NCI-H2196 treated with DMSO at 0.1 percent for 48 hours (cell line): ENCODE results near the gene OR1J1.
A peak's percentile ranks its signal among the peaks of the same experiment; 100 is the strongest.

ENCODE experiments used
- DNase-seq: peaks from one replicate; lab custom pipeline; 2025; ENCODE audit not compliant: unreplicated experiment; lab: John Stamatoyannopoulos, UW

OR1J1 gene, protein sequence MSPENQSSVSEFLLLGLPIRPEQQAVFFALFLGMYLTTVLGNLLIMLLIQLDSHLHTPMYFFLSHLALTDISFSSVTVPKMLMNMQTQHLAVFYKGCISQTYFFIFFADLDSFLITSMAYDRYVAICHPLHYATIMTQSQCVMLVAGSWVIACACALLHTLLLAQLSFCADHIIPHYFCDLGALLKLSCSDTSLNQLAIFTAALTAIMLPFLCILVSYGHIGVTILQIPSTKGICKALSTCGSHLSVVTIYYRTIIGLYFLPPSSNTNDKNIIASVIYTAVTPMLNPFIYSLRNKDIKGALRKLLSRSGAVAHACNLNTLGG

GRCh38 chr9:122477826-122478225, at the start of gene OR1J1:
TSS of gene OR1J1 (minus strand) at chr9:122477926. CDS start at chr9:122477926, 0 bp downstream.
- no peak for DNase-seq

- no peak for DNase-seq
Measured at GRCh38 chr9:122527193-122527592, 49.5 kb upstream of the OR1J1 start, which contains the start of gene OR1N1. TSS of gene OR1N1 (minus strand) at chr9:122527293. CDS start at chr9:122527293, 0 bp downstream.

DNA sequence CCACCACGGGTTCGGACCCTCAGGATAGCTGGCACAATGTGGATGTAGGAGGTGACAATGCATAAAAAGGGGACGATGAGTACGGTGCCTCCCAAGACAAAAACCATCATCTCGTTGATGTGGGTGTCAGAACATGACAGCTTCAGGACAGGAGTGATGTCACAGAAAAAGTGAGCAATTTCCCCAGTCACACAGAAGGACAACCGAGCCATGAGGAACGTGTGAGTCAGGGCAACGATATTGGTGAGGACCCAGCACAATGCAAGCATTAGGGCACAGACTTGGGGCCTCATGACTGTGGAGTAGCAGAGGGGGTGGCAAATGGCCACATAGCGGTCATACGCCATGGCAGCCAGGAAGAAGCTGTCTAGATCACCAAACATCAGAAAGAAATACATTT, 48.9 kb upstream of the OR1J1 start:
- DNase-seq: no peak

GRCh38 chr9:122519376-122519775, 41.6 kb upstream of the OR1J1 start:
- DNase-seq: no peak

DNA sequence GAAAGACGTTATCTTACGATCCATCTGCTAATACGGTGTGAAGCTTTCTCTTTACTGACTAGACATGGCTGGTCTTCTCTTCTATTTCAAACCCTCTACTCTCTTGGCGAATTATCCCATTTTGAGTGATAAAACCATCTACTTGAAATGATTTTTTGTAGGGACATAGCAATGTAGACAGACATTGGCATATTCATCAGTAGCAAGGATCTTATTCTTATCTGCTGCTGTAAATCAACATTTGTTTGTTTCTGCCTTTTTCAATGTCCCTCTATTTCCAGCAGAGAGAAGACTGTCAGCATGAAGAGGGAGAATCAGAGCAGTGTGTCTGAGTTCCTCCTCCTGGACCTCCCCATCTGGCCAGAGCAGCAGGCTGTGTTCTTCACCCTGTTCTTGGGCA, 41.1 kb upstream of the OR1J1 start, which contains the start of gene OR1J4:
TSS of gene OR1J4 (plus strand) at position 301 of the 400 bp plus-strand sequence. CDS start at position 301, 0 bp downstream.
- DNase-seq: no peak

GRCh38 chr9:122518226-122518625, 40.5 kb upstream of the OR1J1 start:
- DNase-seq: no peak

- DNase-seq: no peak
Measured at GRCh38 chr9:122510502-122510901, 32.8 kb upstream of the OR1J1 start, which contains the start of gene OR1J2. TSS of gene OR1J2 (plus strand) at chr9:122510802. CDS start at chr9:122510802, 0 bp downstream.

- no peak for DNase-seq
Measured at GRCh38 chr9:122506964-122507363, 29.2 kb upstream of the OR1J1 start.

DNA sequence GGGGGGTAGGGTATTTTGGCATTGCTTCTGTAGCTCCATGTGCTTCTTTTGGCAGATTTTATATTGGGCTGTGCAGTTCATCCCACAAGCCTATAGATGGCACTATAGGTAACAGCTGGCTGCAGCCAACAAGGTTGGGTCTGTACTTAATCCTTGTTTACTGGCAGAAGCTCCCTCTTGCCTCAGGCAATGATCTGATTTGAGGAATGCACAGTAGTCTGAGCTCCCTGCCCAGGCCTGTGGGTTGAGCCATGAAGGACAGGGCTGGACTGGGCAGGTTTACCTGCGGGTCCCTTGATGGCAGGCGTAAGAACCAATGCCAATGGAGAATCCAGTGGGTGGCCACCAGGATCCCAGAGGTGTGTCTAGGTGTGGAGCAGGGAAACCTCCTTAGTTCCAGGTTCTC, 21.2 kb upstream of the OR1J1 start:
- no peak for DNase-seq

GRCh38 chr9:122479062-122479461, 1.3 kb upstream of the OR1J1 start:
- no peak for DNase-seq

- no peak for DNase-seq
Measured at GRCh38 chr9:122477346-122477745, 380 bp downstream of the OR1J1 start.

DNA sequence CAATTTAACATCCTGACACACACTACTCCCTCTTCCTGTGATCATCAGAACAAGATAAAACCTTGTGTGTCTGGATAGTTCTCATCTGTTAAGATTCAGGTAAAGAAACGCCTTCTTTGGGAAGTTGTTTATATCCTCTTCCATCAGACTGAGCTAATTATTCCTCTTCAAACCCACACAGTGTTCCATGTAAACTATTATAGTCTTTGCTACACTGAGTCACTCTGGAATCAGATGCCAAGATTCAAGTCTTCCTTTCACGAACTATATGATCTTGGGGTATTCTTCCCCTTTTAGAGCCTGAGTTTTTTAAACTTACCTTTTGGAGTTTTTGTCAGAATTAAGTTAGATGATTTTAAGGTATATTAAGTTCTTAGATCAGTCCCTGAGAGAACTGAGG, 2.0 kb downstream of the OR1J1 start:
- no peak for DNase-seq

- DNase-seq: no peak
Measured at GRCh38 chr9:122474561-122474960, 3.2 kb downstream of the OR1J1 start.

- DNase-seq: no peak
Measured at GRCh38 chr9:122468735-122469134, 9.0 kb downstream of the OR1J1 start.

- no peak for DNase-seq
Measured at GRCh38 chr9:122466456-122466855, 11.3 kb downstream of the OR1J1 start.

DNA sequence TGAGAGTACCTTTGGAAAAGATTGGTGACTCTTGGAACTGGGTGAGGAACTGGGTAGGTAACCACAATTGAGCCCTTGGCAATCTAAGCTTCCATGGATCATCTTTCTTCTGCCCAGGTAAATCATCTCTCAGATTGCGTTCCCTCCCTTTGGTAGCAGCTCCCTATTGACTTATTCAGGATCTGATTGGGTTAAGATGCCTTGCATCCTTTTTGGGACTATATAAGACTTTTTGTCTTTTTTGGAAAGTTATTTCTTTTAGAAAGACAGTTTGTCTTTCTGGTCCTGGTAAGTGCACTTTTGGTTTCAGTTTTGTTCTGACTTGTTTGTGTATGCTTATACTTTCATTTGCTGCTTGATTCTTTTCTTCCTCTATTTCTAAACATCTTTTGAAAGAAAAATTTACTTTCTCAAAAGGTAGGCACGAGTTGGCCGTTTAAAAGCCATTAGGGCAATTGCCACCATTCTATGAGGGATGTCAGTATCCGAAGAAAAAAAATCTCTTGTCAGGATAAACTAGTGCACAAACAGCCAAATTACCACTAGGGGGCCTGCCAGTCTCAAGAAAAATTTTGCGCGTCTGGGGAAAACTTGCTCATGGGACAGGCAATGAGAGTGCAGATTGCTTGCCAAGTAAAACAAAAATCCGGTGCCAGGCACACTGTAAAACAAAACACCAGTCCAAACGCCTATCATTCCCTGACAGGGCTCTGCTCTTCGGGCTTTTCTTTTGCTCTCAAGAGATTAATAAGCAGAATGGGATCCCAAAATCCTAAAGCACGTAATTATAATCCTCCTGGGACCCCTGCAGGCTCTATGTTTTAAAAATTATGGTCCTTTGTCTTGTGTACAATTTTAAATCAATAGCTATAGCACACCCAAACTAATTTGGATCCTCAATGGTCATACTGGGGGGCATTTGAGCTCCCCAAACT, 12.8 kb downstream of the OR1J1 start:
- peak; percentile 71 for DNase-seq

GRCh38 chr9:122463828-122464632, 13.7 kb downstream of the OR1J1 start:
- DNase-seq: peak; percentile 24

GRCh38 chr9:122457787-122458186, 19.9 kb downstream of the OR1J1 start:
- DNase-seq: no peak

DNA sequence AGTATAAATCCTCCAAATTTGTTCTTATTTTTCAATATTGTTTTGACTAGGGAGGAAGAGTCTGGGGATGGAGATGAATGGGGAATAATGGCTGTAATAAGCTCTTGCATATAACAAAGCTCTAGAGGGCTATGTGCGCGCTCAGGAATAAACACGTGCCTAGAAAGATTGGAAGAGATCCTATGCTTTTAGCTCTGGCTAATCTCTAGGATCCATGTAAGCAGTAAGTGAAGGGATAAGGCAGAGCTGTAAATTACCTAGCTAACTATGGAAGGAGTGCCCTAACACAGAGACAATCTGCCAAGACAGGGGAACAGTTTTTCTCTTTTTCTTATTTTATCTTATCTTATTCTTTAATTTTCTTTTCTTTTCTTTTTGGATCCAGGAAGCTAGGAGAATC, 21.6 kb downstream of the OR1J1 start:
- no peak for DNase-seq

GRCh38 chr9:122453677-122454135, 24.0 kb downstream of the OR1J1 start:
- DNase-seq: no peak
